ENCODE data around the gene COLQ. TPM values are rescaled to one million over a fixed set of nuclear protein-coding genes. Genes with fewer than 3 reads are reported as not detected.

The COLQ gene
- total and polyA plus RNA-seq, 11 donors = 2.1 to 33.0 (median 10.7) TPM

DNA sequence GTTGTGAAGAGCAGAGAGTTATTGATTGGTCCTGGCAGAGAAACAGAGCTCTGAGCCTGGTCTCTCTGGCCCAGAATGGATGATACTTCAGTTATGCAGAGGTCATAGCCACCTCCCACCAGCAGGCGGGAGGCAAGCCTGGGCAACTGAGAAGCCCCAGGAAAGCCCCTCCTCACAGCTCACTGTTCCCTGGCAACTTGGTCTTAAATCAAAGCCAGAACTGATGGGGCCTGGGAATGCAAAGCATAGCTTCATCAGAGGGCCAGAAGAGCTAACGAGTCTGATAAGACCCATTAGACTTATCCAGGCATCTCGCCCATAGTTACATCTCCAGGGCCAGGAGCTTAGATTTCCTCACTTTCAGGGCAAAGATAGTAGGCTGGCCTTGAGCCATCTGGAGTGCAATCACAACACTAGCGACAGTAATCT, 5.5 kb upstream of the COLQ start:
- H3K27ac ChIP-seq = no peak overlapping the region
- peak in 3 of 4 donors; percentile 16 to 70 (median 47) for ATAC-seq
- 43 to 47% (median 46%) methylated on average over 4 of the region's 4 CpGs for WGBS, 4 donors
- intact Hi-C loops (cut with DNase I) = no loop called here
- no peaks in the 10 kb centered on the region for H3K9me3 ChIP-seq
- no peak overlapping the region for H3K4me3 ChIP-seq
- TF ChIP-seq POLR2A (IDR thresholded peaks at IDR 0.05) = no peak
- peak in 6 of 12 donors; percentile 6 to 33 (median 14) for TF ChIP-seq CTCF (IDR thresholded peaks at IDR 0.05)
- no peak for DNase-seq
- H3K36me3 ChIP-seq = no peaks in the 10 kb centered on the region
- H3K4me1 ChIP-seq = peaks cover 0 to 30% (median 13%) of the 10 kb centered on the region in 12 donors
- no peaks in the 10 kb centered on the region for H3K27me3 ChIP-seq

GRCh38 chr3:15525790-15526189, 4.3 kb upstream of the COLQ start:
- WGBS, 4 donors = 95 to 100% (median 97%) methylated on average over 1 of the region's 1 CpG
- H3K27ac ChIP-seq = no peak overlapping the region
- no peaks in the 10 kb centered on the region for H3K27me3 ChIP-seq
- no peak for TF ChIP-seq POLR2A (IDR thresholded peaks at IDR 0.05)
- no peak for TF ChIP-seq CTCF (IDR thresholded peaks at IDR 0.05)
- intact Hi-C loops (cut with DNase I) = no loop called here
- DNase-seq (no peak), ATAC-seq (no peak)
- H3K4me1 ChIP-seq = peaks cover 0 to 33% (median 16%) of the 10 kb centered on the region in 12 donors
- H3K4me3 ChIP-seq = no peak overlapping the region
- H3K36me3 ChIP-seq = no peaks in the 10 kb centered on the region
- H3K9me3 ChIP-seq = no peaks in the 10 kb centered on the region

GRCh38 chr3:15523660-15524417, 2.3 kb upstream of the COLQ start:
- Histone ChIP-seq H3K27ac (peak overlapping the region in 3 of 12 donors; percentile 6 to 45 (median 24)), H3K9me3 (no peaks in the 10 kb centered on the region), H3K4me3 (no peak overlapping the region), H3K27me3 (no peaks in the 10 kb centered on the region), H3K4me1 (peaks cover 0 to 49% (median 17%) of the 10 kb centered on the region in 12 donors), H3K36me3 (no peaks in the 10 kb centered on the region)
- DNase-seq (no peak), ATAC-seq (peak in 2 of 4 donors; percentile 30 to 57)
- WGBS, 4 donors = 54 to 67% (median 58%) methylated on average over 6 of the region's 6 CpGs
- intact Hi-C loops (cut with DNase I) = no loop called here
- TF ChIP-seq CTCF (IDR thresholded peaks at IDR 0.05) (no peak), POLR2A (IDR thresholded peaks at IDR 0.05) (no peak)

DNA sequence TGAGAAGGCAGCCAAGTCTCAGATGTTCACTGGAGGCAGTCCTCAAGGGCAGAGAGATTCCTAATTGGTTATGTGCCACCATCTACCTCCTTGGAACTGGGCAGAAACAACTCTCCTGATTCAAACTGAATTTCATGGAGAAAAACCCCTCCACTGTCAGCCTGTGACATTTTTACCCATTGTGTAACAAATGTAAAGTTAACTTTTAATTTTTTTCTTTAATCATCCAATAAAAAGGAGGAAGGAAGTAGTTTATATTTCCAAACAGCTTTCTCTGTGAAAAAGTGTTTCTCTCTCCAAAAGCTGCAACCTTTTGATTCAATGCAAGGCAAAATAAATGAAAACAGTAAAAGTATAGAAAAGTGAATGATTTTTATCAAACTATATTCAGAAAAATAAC, 510 bp upstream of the COLQ start:
- TF ChIP-seq CTCF (IDR thresholded peaks at IDR 0.05) (no peak), POLR2A (IDR thresholded peaks at IDR 0.05) (no peak)
- peak overlapping the region in 2 of 12 donors; percentile 43 to 46 for H3K4me3 ChIP-seq
- intact Hi-C loops (cut with DNase I) = no loop called here
- DNase-seq = no peak
- H3K4me1 ChIP-seq = peaks cover 0 to 52% (median 15%) of the 10 kb centered on the region in 12 donors
- H3K27me3 ChIP-seq = no peaks in the 10 kb centered on the region
- no peaks in the 10 kb centered on the region for H3K9me3 ChIP-seq
- peak in 2 of 4 donors; percentile 2 to 4 for ATAC-seq
- H3K27ac ChIP-seq = peak overlapping the region in 5 of 12 donors; percentile 18 to 77 (median 49)
- no peaks in the 10 kb centered on the region for H3K36me3 ChIP-seq

Measured in heart left ventricle (tissue), 16 donors.